ENCODE data around the gene CORIN. TPM values are rescaled to one million over a fixed set of nuclear protein-coding genes. Genes with fewer than 3 reads are reported as not detected.

Gene CORIN
- total and polyA plus RNA-seq, 12 donors = 0.10 to 1.1 (median 0.41) TPM; not detected in 2

- WGBS, 4 donors = 74 to 86% (median 79%) methylated on average over 2 of the region's 2 CpGs
- no peaks in the 10 kb centered on the region for H3K36me3 ChIP-seq (replicated peaks in 1 of 2)
Observed at GRCh38 chr4:47816748-47817147, 21.1 kb downstream of the CORIN start.

GRCh38 chr4:47814618-47815295, 23.1 kb downstream of the CORIN start:
- Histone ChIP-seq H3K27ac (no peak overlapping the region), H3K27me3 (no peaks in the 10 kb centered on the region), H3K4me3 (no peak overlapping the region), H3K9me3 (replicated peaks in 1 of 3) (no peaks in the 10 kb centered on the region), H3K36me3 (replicated peaks in 1 of 2) (no peaks in the 10 kb centered on the region), H3K4me1 (replicated peaks in 1 of 2) (no peaks in the 10 kb centered on the region)
- no peak for DNase-seq
- TF ChIP-seq CTCF (IDR thresholded peaks at IDR 0.05) (no peak), POLR2A (IDR thresholded peaks at IDR 0.05) (no peak)
- WGBS, 4 donors = 78 to 82% (median 81%) methylated on average over 6 of the region's 6 CpGs
- intact Hi-C loops (cut with DNase I) = no loop called here

More at GRCh38 chr4:47816748-47817147, 21.1 kb downstream of the CORIN start:
- Histone ChIP-seq H3K4me3 (no peak overlapping the region), H3K9me3 (replicated peaks in 1 of 3) (peaks cover 0 to 4% (median 0%) of the 10 kb centered on the region in 3 donors), H3K27me3 (no peaks in the 10 kb centered on the region), H3K4me1 (replicated peaks in 1 of 2) (no peaks in the 10 kb centered on the region), H3K27ac (no peak overlapping the region)
- DNase-seq = no peak
- intact Hi-C loops (cut with DNase I) = no loop called here
- no peak for TF ChIP-seq POLR2A (IDR thresholded peaks at IDR 0.05)
- TF ChIP-seq CTCF (IDR thresholded peaks at IDR 0.05) = no peak

GRCh38 chr4:47809654-47810203, 28.1 kb downstream of the CORIN start:
- Histone ChIP-seq H3K9me3 (replicated peaks in 1 of 3) (no peaks in the 10 kb centered on the region), H3K4me3 (no peak overlapping the region), H3K27me3 (no peaks in the 10 kb centered on the region), H3K36me3 (replicated peaks in 1 of 2) (no peaks in the 10 kb centered on the region), H3K27ac (no peak overlapping the region), H3K4me1 (replicated peaks in 1 of 2) (no peaks in the 10 kb centered on the region)
- DNase-seq = no peak
- TF ChIP-seq POLR2A (IDR thresholded peaks at IDR 0.05) (no peak), CTCF (IDR thresholded peaks at IDR 0.05) (no peak)
- intact Hi-C loops (cut with DNase I) = no loop called here
- 75 to 87% (median 80%) methylated on average over 3 of the region's 3 CpGs for WGBS, 4 donors

GRCh38 chr4:47804598-47804997, 33.3 kb downstream of the CORIN start:
- intact Hi-C loops (cut with DNase I) = no loop called here
- WGBS, 4 donors = 88 to 92% (median 91%) methylated on average over 7 of the region's 7 CpGs
- TF ChIP-seq CTCF (IDR thresholded peaks at IDR 0.05) (no peak), POLR2A (IDR thresholded peaks at IDR 0.05) (no peak)
- no peak overlapping the region for H3K4me3 ChIP-seq
- H3K27ac ChIP-seq = no peak overlapping the region
- DNase-seq = no peak
- H3K27me3 ChIP-seq = no peaks in the 10 kb centered on the region
- H3K36me3 ChIP-seq (replicated peaks in 1 of 2) = no peaks in the 10 kb centered on the region
- no peaks in the 10 kb centered on the region for H3K4me1 ChIP-seq (replicated peaks in 1 of 2)
- H3K9me3 ChIP-seq (replicated peaks in 1 of 3) = no peaks in the 10 kb centered on the region
